Kidney (tissue), 14 donors: ENCODE measurements around the gene ACTN1. TPM values are rescaled to one million over a fixed set of nuclear protein-coding genes. Genes with fewer than 3 reads are reported as not detected.

ENCODE experiments used
- DNase-seq, 5 donors: peaks; one replicate each; pipeline ENCODE4 v3.0.0-alpha.2; 2013 to 2020
- FAIRE-seq: peaks from 2 replicates; lab custom pipeline; 2012; peaks lifted over from hg19 to GRCh38; lab: Jason Lieb, UNC
- H3K27ac ChIP-seq, 2 donors: one replicate each; pipeline ENCODE4 v1.7.0; 2013; ENCODE audit warnings: low read depth in 2 of 2, low read length in 2 of 2, inconsistent platforms in 1 of 2
- H3K27me3 ChIP-seq: one replicate; pipeline ENCODE4 v1.7.1; 2013; ENCODE audit warnings: low read length, inconsistent platforms; ENCODE audit not compliant: control insufficient read depth, insufficient read depth
- H3K36me3 ChIP-seq, 3 donors: one replicate each; pipeline versions ENCODE4 v1.7.0 to v1.7.1; 2013; ENCODE audit warnings: low read length in 3 of 3, control low read depth in 1 of 3, inconsistent platforms in 1 of 3; ENCODE audit not compliant: insufficient read depth in 3 of 3, control insufficient read depth in 2 of 3
- H3K4me1 ChIP-seq, 3 donors: one replicate each; pipeline versions ENCODE4 v1.7.0 to v1.7.1; 2013; ENCODE audit warnings: low read length in 3 of 3, inconsistent platforms in 1 of 3, low read depth in 1 of 3; ENCODE audit not compliant: control insufficient read depth in 2 of 3, insufficient read depth in 2 of 3
- H3K4me3 ChIP-seq, 3 donors: one replicate each; pipeline versions ENCODE4 v1.7.0 to v1.8.1; 2013; ENCODE audit warnings: low read length in 3 of 3, control low read depth in 1 of 3, inconsistent platforms in 1 of 3
- H3K9ac ChIP-seq, 3 donors: one replicate each; pipeline versions ENCODE4 v1.7.0 to v1.7.1; 2013; ENCODE audit warnings: low read length in 3 of 3, control low read depth in 1 of 3, inconsistent platforms in 1 of 3
- H3K9me3 ChIP-seq, 3 donors: one replicate each; pipeline versions ENCODE4 v1.7.0 to v1.7.1; 2013; ENCODE audit warnings: low read length in 3 of 3, control low read depth in 1 of 3, inconsistent platforms in 1 of 3; ENCODE audit not compliant: control insufficient read depth in 2 of 3, insufficient read depth in 1 of 3
- CTCF ChIP-seq: IDR thresholded peaks from 3 replicates; pipeline ENCODE4 v1.5.1; 2012; ENCODE audit warnings: mild to moderate bottlenecking, moderate library complexity, borderline replicate concordance; ENCODE audit not compliant: insufficient read depth; ENCODE audit errors: extremely low read depth
- intact Hi-C: fragments of 100-400 bp; cut with DNase I; formaldehyde crosslinking; loops from one replicate; pipeline ENCODE4 v1.11.1; 2022
- polyA plus RNA-seq: library from polyadenylated mRNA; stranded (reverse); fragments of 350-450 nt; fragmentation: Illumina TruSeq; extraction: RNeasy Lipid Tissue Mini Kit (QIAGEN cat#74804); gene quantifications from one replicate; pipeline ENCODE4 v1.2.3, GENCODE V29; 2014; ENCODE audit warnings: low read depth, low replicate concordance; ENCODE audit not compliant: insufficient read depth
- total RNA-seq: library from RNA; stranded (reverse); fragmentation: NEBNext Ultra II Directional; extraction: Animal tissue kit (Norgen Biotek cat#: 25700); gene quantifications from one replicate; pipeline ENCODE4 v1.2.1, GENCODE V29; 2021
- donor health status: control.
- donor health status: control.
- donor health status: control.
- donor health status: control.
- donor health status: control.
- donor health status: DM: yes; HTN: yes; CAD: no.
- donor health status: Normal renal cell carcinoma (clear cell type).

The ACTN1 gene
- total and polyA plus RNA-seq, 2 donors from 2014 or later = 20.1 to 184 TPM

- Histone ChIP-seq H3K4me1 (peaks cover 0 to 25% (median 25%) of the 10 kb centered on the region in 3 donors), H3K9me3 (no peaks in the 10 kb centered on the region), H3K36me3 (no peaks in the 10 kb centered on the region), H3K27ac (peak overlapping the region; percentile 33 to 82), H3K4me3 (no peak overlapping the region), H3K9ac (no peak overlapping the region), H3K27me3 (no peaks in the 10 kb centered on the region)
- DNase-seq (peak in 3 of 5 donors; percentile 39 to 84 (median 74)), FAIRE-seq (no peak)
- TF ChIP-seq CTCF = no peak
- intact Hi-C loops = no loop called here
Measured at GRCh38 chr14:68951800-68952530, 27.1 kb downstream of the ACTN1 start.

- no peak for TF ChIP-seq CTCF
- Histone ChIP-seq H3K4me1 (peaks cover 0 to 28% (median 25%) of the 10 kb centered on the region in 3 donors), H3K4me3 (no peak overlapping the region), H3K27ac (peak overlapping the region; percentile 48 to 65), H3K9ac (no peak overlapping the region), H3K9me3 (no peaks in the 10 kb centered on the region), H3K36me3 (no peaks in the 10 kb centered on the region), H3K27me3 (no peaks in the 10 kb centered on the region)
- FAIRE-seq = no peak
- intact Hi-C loops = no loop called here
- peak in 1 of 5 donors; percentile 96 for DNase-seq
Measured at GRCh38 chr14:68951035-68951797, 27.9 kb downstream of the ACTN1 start.

GRCh38 chr14:68950111-68950510, 29.0 kb downstream of the ACTN1 start:
- H3K27me3 ChIP-seq = no peaks in the 10 kb centered on the region
- H3K36me3 ChIP-seq = no peaks in the 10 kb centered on the region
- no peak for TF ChIP-seq CTCF
- H3K9me3 ChIP-seq = no peaks in the 10 kb centered on the region
- DNase-seq (no peak), FAIRE-seq (no peak)
- intact Hi-C loops = no loop called here
- no peak overlapping the region for H3K9ac ChIP-seq
- no peak overlapping the region for H3K27ac ChIP-seq
- no peak overlapping the region for H3K4me3 ChIP-seq
- peaks cover 0 to 29% (median 18%) of the 10 kb centered on the region in 3 donors for H3K4me1 ChIP-seq
